Measurements from ENCODE around the gene CNFN.

CNFN gene

DNA sequence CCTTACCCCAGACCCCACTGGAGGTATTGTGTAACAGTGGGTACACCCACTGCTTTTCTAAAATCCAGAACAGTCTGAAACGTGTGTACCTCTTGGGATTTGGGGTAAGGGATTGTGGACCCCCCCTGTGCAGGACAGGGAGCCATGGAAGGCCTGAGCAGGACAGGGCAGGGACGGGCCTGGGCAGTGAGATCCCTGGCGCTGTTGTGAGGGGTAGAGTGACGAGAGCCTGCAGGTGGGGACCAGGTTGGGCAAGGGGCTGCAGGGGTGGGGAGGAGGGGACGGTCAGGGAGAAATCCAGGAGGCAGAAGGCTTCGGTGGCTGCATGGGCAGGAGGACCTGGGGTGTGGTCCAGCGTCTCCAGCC is 28.6 kb downstream of the CNFN start (continued):
- no peak for TF ChIP-seq BACH2 (CRISPR knock-in tag; IDR thresholded peaks at IDR 0.05; ENCODE audit: borderline replicate concordance)
- TF ChIP-seq, protein P1, sequence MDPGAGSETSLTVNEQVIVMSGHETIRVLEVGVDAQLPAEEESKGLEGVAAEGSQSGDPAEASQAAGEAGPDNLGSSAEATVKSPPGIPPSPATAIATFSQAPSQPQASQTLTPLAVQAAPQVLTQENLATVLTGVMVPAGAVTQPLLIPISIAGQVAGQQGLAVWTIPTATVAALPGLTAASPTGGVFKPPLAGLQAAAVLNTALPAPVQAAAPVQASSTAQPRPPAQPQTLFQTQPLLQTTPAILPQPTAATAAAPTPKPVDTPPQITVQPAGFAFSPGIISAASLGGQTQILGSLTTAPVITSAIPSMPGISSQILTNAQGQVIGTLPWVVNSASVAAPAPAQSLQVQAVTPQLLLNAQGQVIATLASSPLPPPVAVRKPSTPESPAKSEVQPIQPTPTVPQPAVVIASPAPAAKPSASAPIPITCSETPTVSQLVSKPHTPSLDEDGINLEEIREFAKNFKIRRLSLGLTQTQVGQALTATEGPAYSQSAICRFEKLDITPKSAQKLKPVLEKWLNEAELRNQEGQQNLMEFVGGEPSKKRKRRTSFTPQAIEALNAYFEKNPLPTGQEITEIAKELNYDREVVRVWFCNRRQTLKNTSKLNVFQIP (CRISPR knock-in tag; IDR thresholded peaks at IDR 0.05; ENCODE audit: borderline replicate concordance, low read depth): no peak

DNA sequence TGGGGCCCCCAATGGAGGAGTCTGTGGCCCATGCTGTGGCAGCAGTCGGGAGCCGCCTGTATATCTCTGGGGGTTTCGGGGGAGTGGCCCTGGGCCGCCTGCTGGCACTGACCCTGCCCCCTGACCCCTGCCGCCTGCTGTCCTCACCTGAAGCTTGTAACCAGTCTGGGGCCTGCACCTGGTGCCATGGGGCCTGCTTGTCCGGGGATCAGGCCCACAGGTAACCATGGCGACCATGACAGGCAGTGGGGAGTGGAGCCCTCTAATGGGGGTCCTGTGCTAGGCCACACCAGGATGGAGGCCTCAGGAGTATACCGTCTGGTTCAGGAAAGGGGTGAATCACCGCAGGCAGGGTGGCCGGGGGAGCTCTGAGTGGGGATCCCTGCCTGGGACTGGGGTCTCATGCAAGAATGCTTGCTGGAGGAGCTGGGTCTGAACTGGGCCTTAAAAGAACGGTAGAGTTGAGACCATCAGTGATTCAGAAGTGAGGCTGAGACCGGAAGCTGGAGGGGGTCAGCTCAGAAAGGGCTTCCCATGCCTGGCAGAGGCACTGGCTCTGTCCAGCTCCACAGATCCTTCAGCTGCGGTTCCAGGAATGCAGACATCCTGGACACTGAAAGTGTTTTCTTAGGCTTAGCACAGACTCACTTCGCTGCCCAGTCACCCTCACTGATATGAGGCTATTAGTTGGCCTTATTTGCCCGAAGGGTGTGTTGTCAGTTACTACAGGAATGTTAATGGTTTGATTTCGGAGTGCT is 29.1 kb downstream of the CNFN start:
- no peak for ATAC-seq
- TF ChIP-seq CSDC2 (CRISPR knock-in tag; IDR thresholded peaks at IDR 0.05) (no peak), ZNF70 (CRISPR knock-in tag; IDR thresholded peaks at IDR 0.05) (no peak)

DNA sequence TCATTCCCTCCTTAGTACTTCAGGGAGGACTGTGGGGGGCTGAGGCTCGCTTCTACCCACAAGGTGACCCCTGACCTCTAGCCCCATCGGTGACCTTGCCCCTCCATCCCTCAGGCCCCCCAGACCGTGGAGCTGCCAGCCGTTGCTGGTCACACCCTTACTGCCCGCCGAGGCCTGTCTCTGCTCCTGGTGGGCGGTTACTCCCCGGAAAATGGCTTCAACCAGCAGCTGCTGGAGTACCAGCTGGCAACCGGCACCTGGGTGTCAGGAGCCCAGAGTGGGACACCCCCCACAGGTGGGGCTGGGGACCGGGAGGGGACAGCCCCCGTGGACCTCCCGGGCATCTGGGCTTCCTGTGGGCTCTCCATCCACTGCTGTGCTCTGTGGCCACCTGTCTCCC is 32.8 kb downstream of the CNFN start:
- TF ChIP-seq, protein P2, sequence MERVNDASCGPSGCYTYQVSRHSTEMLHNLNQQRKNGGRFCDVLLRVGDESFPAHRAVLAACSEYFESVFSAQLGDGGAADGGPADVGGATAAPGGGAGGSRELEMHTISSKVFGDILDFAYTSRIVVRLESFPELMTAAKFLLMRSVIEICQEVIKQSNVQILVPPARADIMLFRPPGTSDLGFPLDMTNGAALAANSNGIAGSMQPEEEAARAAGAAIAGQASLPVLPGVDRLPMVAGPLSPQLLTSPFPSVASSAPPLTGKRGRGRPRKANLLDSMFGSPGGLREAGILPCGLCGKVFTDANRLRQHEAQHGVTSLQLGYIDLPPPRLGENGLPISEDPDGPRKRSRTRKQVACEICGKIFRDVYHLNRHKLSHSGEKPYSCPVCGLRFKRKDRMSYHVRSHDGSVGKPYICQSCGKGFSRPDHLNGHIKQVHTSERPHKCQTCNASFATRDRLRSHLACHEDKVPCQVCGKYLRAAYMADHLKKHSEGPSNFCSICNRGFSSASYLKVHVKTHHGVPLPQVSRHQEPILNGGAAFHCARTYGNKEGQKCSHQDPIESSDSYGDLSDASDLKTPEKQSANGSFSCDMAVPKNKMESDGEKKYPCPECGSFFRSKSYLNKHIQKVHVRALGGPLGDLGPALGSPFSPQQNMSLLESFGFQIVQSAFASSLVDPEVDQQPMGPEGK (CRISPR knock-in tag; IDR thresholded peaks at IDR 0.05; ENCODE audit: borderline replicate concordance): no peak
- TF ChIP-seq ESRRG (CRISPR knock-in tag; IDR thresholded peaks at IDR 0.05) (no peak), ZNF8 (CRISPR knock-in tag; IDR thresholded peaks at IDR 0.05) (no peak), TCF4 (CRISPR knock-in tag; IDR thresholded peaks at IDR 0.05; ENCODE audit: borderline replicate concordance) (no peak), RARB (CRISPR knock-in tag; IDR thresholded peaks at IDR 0.05) (no peak), SNAI2 (CRISPR knock-in tag; IDR thresholded peaks at IDR 0.05) (no peak)
- TF ChIP-seq, protein P3, sequence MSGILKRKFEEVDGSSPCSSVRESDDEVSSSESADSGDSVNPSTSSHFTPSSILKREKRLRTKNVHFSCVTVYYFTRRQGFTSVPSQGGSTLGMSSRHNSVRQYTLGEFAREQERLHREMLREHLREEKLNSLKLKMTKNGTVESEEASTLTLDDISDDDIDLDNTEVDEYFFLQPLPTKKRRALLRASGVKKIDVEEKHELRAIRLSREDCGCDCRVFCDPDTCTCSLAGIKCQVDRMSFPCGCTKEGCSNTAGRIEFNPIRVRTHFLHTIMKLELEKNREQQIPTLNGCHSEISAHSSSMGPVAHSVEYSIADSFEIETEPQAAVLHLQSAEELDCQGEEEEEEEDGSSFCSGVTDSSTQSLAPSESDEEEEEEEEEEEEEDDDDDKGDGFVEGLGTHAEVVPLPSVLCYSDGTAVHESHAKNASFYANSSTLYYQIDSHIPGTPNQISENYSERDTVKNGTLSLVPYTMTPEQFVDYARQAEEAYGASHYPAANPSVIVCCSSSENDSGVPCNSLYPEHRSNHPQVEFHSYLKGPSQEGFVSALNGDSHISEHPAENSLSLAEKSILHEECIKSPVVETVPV (CRISPR knock-in tag; IDR thresholded peaks at IDR 0.05): no peak
- no peak for ATAC-seq

DNA sequence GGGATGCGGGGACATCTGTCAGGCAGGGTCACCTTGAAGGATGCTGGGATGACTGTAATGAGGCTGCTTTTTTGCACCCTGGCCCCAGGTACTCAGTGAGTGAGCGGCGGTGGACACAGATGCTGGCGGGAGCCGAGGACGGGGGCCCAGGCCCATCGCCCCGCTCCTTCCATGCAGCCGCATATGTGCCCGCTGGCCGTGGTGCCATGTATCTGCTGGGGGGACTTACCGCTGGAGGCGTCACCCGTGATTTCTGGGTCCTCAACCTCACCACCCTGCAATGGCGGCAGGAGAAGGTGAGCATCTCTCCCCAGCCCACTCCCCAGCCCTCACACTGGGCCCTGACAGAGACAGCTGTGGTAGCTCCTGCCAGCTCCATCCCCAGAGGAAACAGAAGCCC is 33.4 kb downstream of the CNFN start:
- TF ChIP-seq BACH2 (CRISPR knock-in tag; IDR thresholded peaks at IDR 0.05; ENCODE audit: borderline replicate concordance) (no peak), ARNTL (CRISPR knock-in tag; IDR thresholded peaks at IDR 0.05; ENCODE audit: borderline replicate concordance, low read depth) (no peak), ZC3H10 (CRISPR knock-in tag; IDR thresholded peaks at IDR 0.05) (no peak), OSR1 (CRISPR knock-in tag; IDR thresholded peaks at IDR 0.05) (no peak), RARB (CRISPR knock-in tag; IDR thresholded peaks at IDR 0.05) (no peak), ESRRG (CRISPR knock-in tag; IDR thresholded peaks at IDR 0.05) (no peak), TCF4 (CRISPR knock-in tag; IDR thresholded peaks at IDR 0.05; ENCODE audit: borderline replicate concordance) (no peak), GLIS3 (CRISPR knock-in tag; IDR thresholded peaks at IDR 0.05) (no peak)
- TF ChIP-seq, protein P1 (CRISPR knock-in tag; IDR thresholded peaks at IDR 0.05; ENCODE audit: borderline replicate concordance, low read depth): no peak
- TF ChIP-seq, protein P2 (CRISPR knock-in tag; IDR thresholded peaks at IDR 0.05; ENCODE audit: borderline replicate concordance): no peak
- TF ChIP-seq, protein P3 (CRISPR knock-in tag; IDR thresholded peaks at IDR 0.05): no peak
- ATAC-seq: no peak
